Neural progenitor cell (in vitro differentiated cells): ENCODE data around the gene TTC8. TPM values are rescaled to one million over a fixed set of nuclear protein-coding genes. Genes with fewer than 3 reads are reported as not detected.

Source experiments
- DNase-seq: peaks from one replicate; pipeline ENCODE4 v3.0.0-alpha.2; 2016; ENCODE audit warnings: low spot score
- H2AFZ ChIP-seq: fragments of 200-600 bp; sonication (generic); replicated peaks from 2 replicates; pipeline ENCODE4 v1.6.1; 2016; ENCODE audit warnings: antibody characterized with exemption
- H3F3A ChIP-seq: fragments of 200-600 bp; sonication (generic); 2 replicates; pipeline ENCODE4 v1.6.1; 2016; ENCODE audit warnings: antibody characterized with exemption, low read depth
- H3K27ac ChIP-seq: fragments of 200-600 bp; sonication (generic); 2 replicates; pipeline ENCODE4 v1.5.1; 2016; ENCODE audit warnings: mild to moderate bottlenecking
- H3K27me3 ChIP-seq: fragments of 200-600 bp; sonication (generic); 2 replicates; pipeline ENCODE4 v1.6.1; 2016; ENCODE audit warnings: mild to moderate bottlenecking, moderate library complexity
- H3K36me3 ChIP-seq: fragments of 200-600 bp; sonication (generic); 2 replicates; pipeline ENCODE4 v1.5.1; 2016
- H3K4me1 ChIP-seq: fragments of 200-600 bp; sonication (generic); 2 replicates; pipeline ENCODE4 v1.6.1; 2016; ENCODE audit warnings: mixed run types
- H3K4me2 ChIP-seq: fragments of 200-600 bp; sonication (generic); 2 replicates; pipeline ENCODE4 v1.6.1; 2016
- H3K4me3 ChIP-seq: fragments of 200-600 bp; sonication (generic); 2 replicates; pipeline ENCODE4 v1.5.1; 2016
- H3K79me2 ChIP-seq: fragments of 200-600 bp; sonication (generic); 2 replicates; pipeline ENCODE4 v1.6.1; 2016; ENCODE audit warnings: low read depth
- H3K9ac ChIP-seq: fragments of 200-600 bp; sonication (generic); 2 replicates; pipeline ENCODE4 v1.6.1; 2016
- H3K9me3 ChIP-seq: fragments of 200-600 bp; sonication (generic); 2 replicates; pipeline ENCODE4 v1.5.1; 2016; ENCODE audit warnings: low read depth
- H4K20me1 ChIP-seq: fragments of 200-600 bp; sonication (generic); 2 replicates; pipeline ENCODE4 v1.6.1; 2016; ENCODE audit warnings: low read depth
- H3K27ac Mint-ChIP-seq: 3 replicates; pipeline ENCODE4 v1.8.0; 2021; ENCODE audit warnings: mixed read lengths
- H3K27me3 Mint-ChIP-seq: 2 replicates; pipeline ENCODE4 v1.8.0; 2022; ENCODE audit warnings: low read depth, mild to moderate bottlenecking, inconsistent platforms, moderate library complexity, mixed read lengths; ENCODE audit not compliant: insufficient read depth
- H3K36me3 Mint-ChIP-seq: 3 replicates; pipeline ENCODE4 v1.8.0; 2021; ENCODE audit warnings: mixed read lengths
- H3K4me1 Mint-ChIP-seq: 3 replicates; pipeline ENCODE4 v1.8.0; 2021; ENCODE audit warnings: mixed read lengths
- H3K4me3 Mint-ChIP-seq: 3 replicates; pipeline ENCODE4 v1.8.0; 2021; ENCODE audit warnings: mild to moderate bottlenecking, moderate library complexity, mixed read lengths
- H3K9me3 Mint-ChIP-seq: 3 replicates; pipeline ENCODE4 v1.8.0; 2020; ENCODE audit warnings: mixed read lengths
- EZH2 ChIP-seq: fragments of 200-600 bp; sonication (generic); IDR thresholded peaks from 2 replicates; pipeline ENCODE4 v1.6.1; 2017; ENCODE audit warnings: antibody characterized with exemption, mild to moderate bottlenecking, moderate library complexity
- EZH2phosphoT487 ChIP-seq: fragments of 200-600 bp; sonication (generic); IDR thresholded peaks from 2 replicates; pipeline ENCODE4 v1.6.1; 2017; ENCODE audit warnings: antibody characterized with exemption
- total RNA-seq: library from RNA; depleted of rRNA; stranded (reverse); fragments of >200 nt; gene quantifications from 2 replicates; pipeline ENCODE4 v1.2.3, GENCODE V29; 2015; ENCODE audit warnings: low replicate concordance
- TF ChIP-seq, protein P1 (sequence below): fragments of 200-600 bp; sonication (generic); IDR thresholded peaks from 2 replicates; pipeline ENCODE4 v1.5.1; 2017; ENCODE audit warnings: antibody characterized with exemption, mild to moderate bottlenecking

Gene TTC8
- total RNA-seq, 1 donor from 2014 or later: 35.0 TPM

DNA sequence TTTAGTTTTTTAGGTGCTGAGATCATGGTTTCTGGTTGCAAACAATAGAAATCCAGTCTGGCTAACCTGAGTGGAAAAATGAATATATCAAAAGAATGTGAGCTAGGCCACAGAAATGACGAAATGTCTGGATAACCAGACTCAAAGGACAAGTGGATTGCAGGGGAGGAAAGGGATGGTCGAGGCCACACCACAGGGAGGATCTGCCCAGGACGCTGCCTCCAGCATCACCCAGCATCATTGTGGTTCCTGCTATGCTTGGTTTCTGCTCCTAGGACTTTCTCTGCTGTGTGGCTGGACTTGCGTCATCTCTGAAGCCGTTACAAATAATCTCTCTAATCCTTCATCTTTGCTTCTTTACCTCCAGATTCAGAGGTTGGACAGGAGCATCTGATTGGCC is 80.4 kb downstream of the TTC8 start:
- H3K9me3 ChIP-seq: no peaks in the 10 kb centered on the region
- H3K27ac ChIP-seq: no peak overlapping the region
- DNase-seq: no peak
- H2AFZ ChIP-seq: no peak overlapping the region
- Mint-ChIP-seq H3K27ac (no peak overlapping the region), H3K36me3 (no peaks in the 10 kb centered on the region), H3K4me3 (no peak overlapping the region), H3K9me3 (peaks cover 5% of the 10 kb centered on the region), H3K27me3 (no peaks in the 10 kb centered on the region), H3K4me1 (no peaks in the 10 kb centered on the region)
- no peak overlapping the region for H3K9ac ChIP-seq
- H3K4me2 ChIP-seq: no peak overlapping the region
- H3K36me3 ChIP-seq: no peaks in the 10 kb centered on the region
- TF ChIP-seq, protein P1, sequence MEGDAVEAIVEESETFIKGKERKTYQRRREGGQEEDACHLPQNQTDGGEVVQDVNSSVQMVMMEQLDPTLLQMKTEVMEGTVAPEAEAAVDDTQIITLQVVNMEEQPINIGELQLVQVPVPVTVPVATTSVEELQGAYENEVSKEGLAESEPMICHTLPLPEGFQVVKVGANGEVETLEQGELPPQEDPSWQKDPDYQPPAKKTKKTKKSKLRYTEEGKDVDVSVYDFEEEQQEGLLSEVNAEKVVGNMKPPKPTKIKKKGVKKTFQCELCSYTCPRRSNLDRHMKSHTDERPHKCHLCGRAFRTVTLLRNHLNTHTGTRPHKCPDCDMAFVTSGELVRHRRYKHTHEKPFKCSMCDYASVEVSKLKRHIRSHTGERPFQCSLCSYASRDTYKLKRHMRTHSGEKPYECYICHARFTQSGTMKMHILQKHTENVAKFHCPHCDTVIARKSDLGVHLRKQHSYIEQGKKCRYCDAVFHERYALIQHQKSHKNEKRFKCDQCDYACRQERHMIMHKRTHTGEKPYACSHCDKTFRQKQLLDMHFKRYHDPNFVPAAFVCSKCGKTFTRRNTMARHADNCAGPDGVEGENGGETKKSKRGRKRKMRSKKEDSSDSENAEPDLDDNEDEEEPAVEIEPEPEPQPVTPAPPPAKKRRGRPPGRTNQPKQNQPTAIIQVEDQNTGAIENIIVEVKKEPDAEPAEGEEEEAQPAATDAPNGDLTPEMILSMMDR: no peak
- TF ChIP-seq EZH2 (no peak), EZH2phosphoT487 (no peak)
- no peaks in the 10 kb centered on the region for H4K20me1 ChIP-seq
- no peaks in the 10 kb centered on the region for H3K79me2 ChIP-seq
- H3F3A ChIP-seq: no peaks in the 10 kb centered on the region
- H3K27me3 ChIP-seq: no peaks in the 10 kb centered on the region
- no peak overlapping the region for H3K4me3 ChIP-seq
- no peaks in the 10 kb centered on the region for H3K4me1 ChIP-seq

DNA sequence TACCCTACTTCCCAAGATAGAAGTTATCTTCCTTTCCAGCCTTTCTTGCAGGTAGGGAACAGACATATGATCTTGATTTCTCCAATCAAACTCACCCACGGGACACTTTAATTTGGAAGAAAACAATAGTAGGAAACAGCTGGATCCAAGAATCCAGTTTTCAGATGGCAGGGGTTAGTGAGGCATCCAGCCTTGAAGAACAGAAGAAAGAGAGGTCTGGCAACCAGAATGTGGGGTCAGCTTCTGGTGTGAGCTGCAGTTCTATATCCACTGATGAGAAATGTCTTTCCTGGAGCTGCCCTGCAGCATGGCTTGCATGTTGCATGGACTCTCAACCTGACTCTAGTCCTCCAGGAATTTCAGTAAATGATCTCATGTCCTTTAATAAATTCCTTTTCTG is 83.8 kb downstream of the TTC8 start:
- no peaks in the 10 kb centered on the region for H3K27me3 Mint-ChIP-seq
- Histone ChIP-seq H3K4me2 (no peak overlapping the region), H3K9me3 (no peaks in the 10 kb centered on the region)

DNA sequence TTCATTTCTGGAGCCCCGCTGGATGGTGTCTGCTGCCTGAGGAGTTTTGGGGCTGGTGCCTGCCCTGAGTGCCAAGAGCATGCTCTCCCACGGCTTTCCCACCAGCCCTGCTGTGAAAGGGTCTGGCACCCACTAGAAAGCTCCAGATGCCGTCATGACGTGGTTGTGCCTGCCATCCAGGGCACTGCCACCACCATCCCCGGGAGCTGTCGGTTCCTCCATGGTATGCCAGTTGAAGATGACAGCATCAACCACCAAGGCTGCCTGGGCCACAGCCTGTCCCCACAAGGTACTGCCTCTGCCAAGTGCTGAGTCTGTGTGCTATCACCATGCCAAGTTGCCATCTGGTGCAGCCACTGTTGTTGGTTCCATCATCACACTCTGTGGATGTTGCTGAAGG is 85.9 kb downstream of the TTC8 start:
- H3K27ac Mint-ChIP-seq: no peak overlapping the region
- Histone ChIP-seq H3F3A (no peaks in the 10 kb centered on the region), H3K4me3 (no peak overlapping the region), H3K4me2 (no peak overlapping the region), H3K27me3 (no peaks in the 10 kb centered on the region), H3K4me1 (no peaks in the 10 kb centered on the region), H3K27ac (no peak overlapping the region), H3K9me3 (no peaks in the 10 kb centered on the region), H4K20me1 (no peaks in the 10 kb centered on the region), H3K36me3 (no peaks in the 10 kb centered on the region), H3K9ac (no peak overlapping the region), H3K79me2 (no peaks in the 10 kb centered on the region), H2AFZ (no peak overlapping the region)
- TF ChIP-seq EZH2phosphoT487: no peak
- TF ChIP-seq, protein P1: no peak
- no peaks in the 10 kb centered on the region for H3K36me3 Mint-ChIP-seq
- H3K4me3 Mint-ChIP-seq: no peak overlapping the region
- no peak for DNase-seq
- no peaks in the 10 kb centered on the region for H3K4me1 Mint-ChIP-seq
- no peaks in the 10 kb centered on the region for H3K27me3 Mint-ChIP-seq
- H3K9me3 Mint-ChIP-seq: peaks cover 5% of the 10 kb centered on the region

More for the DNA sequence above, 83.8 kb downstream of the TTC8 start:
- Histone ChIP-seq H2AFZ (no peak overlapping the region), H3K9ac (no peak overlapping the region), H3K27me3 (no peaks in the 10 kb centered on the region), H3F3A (no peaks in the 10 kb centered on the region), H3K4me1 (no peaks in the 10 kb centered on the region), H3K27ac (no peak overlapping the region), H4K20me1 (no peaks in the 10 kb centered on the region), H3K36me3 (no peaks in the 10 kb centered on the region), H3K79me2 (no peaks in the 10 kb centered on the region), H3K4me3 (no peak overlapping the region)
- no peaks in the 10 kb centered on the region for H3K36me3 Mint-ChIP-seq
- peaks cover 5% of the 10 kb centered on the region for H3K9me3 Mint-ChIP-seq
- H3K27ac Mint-ChIP-seq: no peak overlapping the region
- DNase-seq: no peak
- no peak for TF ChIP-seq EZH2phosphoT487
- TF ChIP-seq EZH2: no peak
- H3K4me1 Mint-ChIP-seq: no peaks in the 10 kb centered on the region
- H3K4me3 Mint-ChIP-seq: no peak overlapping the region

DNA sequence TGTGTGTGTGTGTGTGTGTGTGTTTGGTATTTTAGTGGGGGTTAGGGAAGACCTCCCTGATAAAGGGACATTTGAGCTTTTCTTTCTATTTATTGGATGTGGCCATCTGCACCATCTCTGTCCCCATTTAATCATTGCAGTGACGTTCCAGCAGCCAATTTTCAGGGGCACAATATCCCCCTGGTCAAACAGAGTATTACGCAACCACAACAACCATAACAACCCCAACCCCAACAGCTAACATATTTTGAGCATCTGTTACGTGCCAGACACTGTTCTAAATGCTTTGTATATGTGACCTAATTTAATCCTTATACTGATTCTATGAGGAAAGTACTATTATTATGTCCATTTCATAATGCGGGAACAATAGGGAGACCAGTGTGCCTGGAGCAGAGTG is 87.4 kb downstream of the TTC8 start:
- no peaks in the 10 kb centered on the region for H3K9me3 Mint-ChIP-seq
- no peaks in the 10 kb centered on the region for H3K79me2 ChIP-seq
- H2AFZ ChIP-seq: no peak overlapping the region
- no peak for TF ChIP-seq EZH2
- TF ChIP-seq EZH2phosphoT487: no peak
- TF ChIP-seq, protein P1: no peak
- no peaks in the 10 kb centered on the region for H3F3A ChIP-seq
- no peaks in the 10 kb centered on the region for H3K36me3 ChIP-seq
- H3K4me3 Mint-ChIP-seq: no peak overlapping the region
- no peaks in the 10 kb centered on the region for H4K20me1 ChIP-seq
- no peak overlapping the region for H3K4me2 ChIP-seq
- no peak for DNase-seq
- H3K9ac ChIP-seq: no peak overlapping the region
- H3K9me3 ChIP-seq: no peaks in the 10 kb centered on the region
- no peak overlapping the region for H3K4me3 ChIP-seq
- H3K27ac Mint-ChIP-seq: no peak overlapping the region
- no peak overlapping the region for H3K27ac ChIP-seq
- H3K36me3 Mint-ChIP-seq: no peaks in the 10 kb centered on the region
- H3K27me3 ChIP-seq: no peaks in the 10 kb centered on the region
- no peaks in the 10 kb centered on the region for H3K4me1 Mint-ChIP-seq
- no peaks in the 10 kb centered on the region for H3K4me1 ChIP-seq
- no peaks in the 10 kb centered on the region for H3K27me3 Mint-ChIP-seq
